Measurements from ENCODE around the gene DVL2. TPM values are rescaled to one million over a fixed set of nuclear protein-coding genes. Genes with fewer than 3 reads are reported as not detected.

Gene DVL2
- total and polyA plus RNA-seq, 2 of the 13 experiments (the other 11 are each of a cell fraction or from before 2014, with no cell fraction given), result 5.7 to 38.2 TPM

- TF ChIP-seq ARID5B (CRISPR knock-in tag; IDR thresholded peaks at IDR 0.05) (0 out of 2 replicates have a peak, but pooled peaks have one; percentile 3), ZBTB20 (CRISPR knock-in tag; IDR thresholded peaks at IDR 0.05; ENCODE audit: borderline replicate concordance, low read depth) (peak; percentile 76; the same call in 1 of the 2 replicates), ZNF775 (CRISPR knock-in tag; IDR thresholded peaks at IDR 0.05; ENCODE audit: borderline replicate concordance) (no peak), ZMYM3 (CRISPR knock-in tag; IDR thresholded peaks at IDR 0.05) (peak; percentile 57), KMT2B (CRISPR knock-in tag; IDR thresholded peaks at IDR 0.05) (no peak), SNRNP70 (IDR thresholded peaks at IDR 0.05; ENCODE audit: low read depth, low read length) (no peak), FLYWCH1 (CRISPR knock-in tag; IDR thresholded peaks at IDR 0.05) (peak; percentile 30; the same call in 1 of the 2 replicates), RFXANK (CRISPR knock-in tag; IDR thresholded peaks at IDR 0.05) (no peak), LCORL (IDR thresholded peaks at IDR 0.05) (no peak), LCORL (CRISPR knock-in tag; IDR thresholded peaks at IDR 0.05) (peak; percentile 14; the same call in 1 of the 2 replicates), NR2F2 (IDR thresholded peaks at IDR 0.05; ENCODE audit: borderline replicate concordance, low read depth) (peak; percentile 10; the same call in 1 of the 2 replicates), ATF7 (IDR thresholded peaks at IDR 0.05) (no peak), ATF7 (CRISPR knock-in tag; IDR thresholded peaks at IDR 0.05) (peak; percentile 18; the same call in 1 of the 2 replicates), TCF12 (IDR thresholded peaks at IDR 0.05) (no peak), TCF12 (CRISPR knock-in tag; IDR thresholded peaks at IDR 0.05) (no peak), ZFP1 (CRISPR knock-in tag; IDR thresholded peaks at IDR 0.05) (no peak), CERS6 (CRISPR knock-in tag; IDR thresholded peaks at IDR 0.05) (no peak), PATZ1 (CRISPR knock-in tag; IDR thresholded peaks at IDR 0.05) (peak; percentile 9; the same call in 1 of the 2 replicates), ARNT2 (CRISPR knock-in tag; IDR thresholded peaks at IDR 0.05; ENCODE audit: low read depth) (no peak), MZF1 (CRISPR knock-in tag; IDR thresholded peaks at IDR 0.05; ENCODE audit: borderline replicate concordance) (peak; percentile 81; the same call in 1 of the 2 replicates), NCOR1 (IDR thresholded peaks at IDR 0.05; ENCODE audit: borderline replicate concordance, low read length) (no peak), PPARG (CRISPR knock-in tag; conservative IDR thresholded peaks at IDR 0.05) (no peak), PITX1 (CRISPR knock-in tag; IDR thresholded peaks at IDR 0.05) (peak; percentile 86; the same call in 1 of the 2 replicates), BATF2 (CRISPR knock-in tag; IDR thresholded peaks at IDR 0.05) (no peak), FIP1L1 (IDR thresholded peaks at IDR 0.05; ENCODE audit: borderline replicate concordance, insufficient read depth, low read depth, low read length) (0 out of 2 replicates have a peak, but pooled peaks have one; percentile 6)
Measured at GRCh38 chr17:7219229-7219811, 15.0 kb downstream of the DVL2 start (continued).

All from HepG2 (cell line).